HuH-7.5 (cell line): ENCODE results near the gene CYP4F8.
"Not testable (repeated sequence)": the region's sequence is repeated elsewhere in the genome, so short reads cannot be mapped to it uniquely, and the experiment has no call there.

Experiments
- DNase-seq: peaks from one replicate; pipeline ENCODE4 v3.0.0; 2011; ENCODE audit warnings: low spot score

The CYP4F8 gene

DNA sequence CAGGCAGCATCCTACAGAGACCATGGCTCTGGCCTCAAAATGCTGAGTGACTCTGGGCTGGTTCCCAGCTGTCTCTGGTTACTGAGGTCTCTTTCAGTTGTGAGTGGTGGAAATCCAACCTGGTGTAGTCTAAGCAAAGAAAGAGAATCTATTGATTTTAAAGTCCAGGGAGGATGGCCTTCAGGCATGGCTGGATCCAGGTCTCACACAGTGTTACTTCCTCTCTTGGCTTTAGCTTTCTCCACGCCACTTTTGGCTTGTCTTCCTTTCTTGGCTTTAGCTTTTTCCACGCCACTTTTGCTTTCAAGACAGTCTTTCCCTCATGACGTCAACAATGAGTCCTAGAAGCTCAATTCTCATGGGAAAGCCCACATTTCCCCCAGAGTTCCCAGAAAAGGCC, 29.8 kb downstream of the CYP4F8 start:
- DNase-seq = no peak

DNA sequence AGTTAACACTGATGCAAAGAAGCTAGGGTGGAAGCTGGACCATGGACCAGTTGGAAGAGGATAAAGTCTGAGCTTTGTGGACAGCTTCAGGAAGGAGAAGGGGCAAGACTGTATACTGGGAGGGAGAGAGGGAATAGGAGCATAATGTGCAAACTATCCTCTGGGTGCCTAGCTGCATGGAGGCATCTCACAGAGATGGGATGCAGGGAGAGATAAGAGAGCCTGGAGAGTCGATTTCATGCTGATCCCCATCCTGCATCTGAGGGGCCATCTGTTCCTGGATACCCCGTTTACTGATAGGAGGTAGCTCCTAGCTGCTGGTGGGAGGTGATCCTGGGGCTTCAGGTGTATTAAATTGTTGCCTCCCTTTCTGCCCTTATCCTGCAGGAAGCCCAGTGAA, 34.5 kb downstream of the CYP4F8 start:
- DNase-seq = no peak

DNA sequence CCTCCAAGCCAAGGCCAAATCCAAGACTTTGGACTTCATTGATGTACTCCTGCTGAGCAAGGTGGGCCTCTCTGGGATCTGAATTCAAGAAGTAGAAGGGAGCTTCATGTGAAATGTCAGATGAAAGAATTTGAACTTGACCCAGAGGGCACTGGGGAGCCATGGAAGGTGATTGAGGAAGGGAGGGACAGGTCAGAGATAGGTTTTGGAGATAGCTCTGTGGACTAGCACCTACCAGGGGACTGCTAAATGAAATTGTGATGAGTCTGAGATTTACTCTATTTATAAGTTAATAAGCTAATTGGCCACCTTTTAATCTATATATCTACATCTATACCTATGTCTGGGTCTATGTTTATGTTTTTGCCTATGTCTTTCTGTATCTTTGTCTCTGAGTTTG, 35.1 kb downstream of the CYP4F8 start:
- not testable (repeated sequence) for DNase-seq

DNA sequence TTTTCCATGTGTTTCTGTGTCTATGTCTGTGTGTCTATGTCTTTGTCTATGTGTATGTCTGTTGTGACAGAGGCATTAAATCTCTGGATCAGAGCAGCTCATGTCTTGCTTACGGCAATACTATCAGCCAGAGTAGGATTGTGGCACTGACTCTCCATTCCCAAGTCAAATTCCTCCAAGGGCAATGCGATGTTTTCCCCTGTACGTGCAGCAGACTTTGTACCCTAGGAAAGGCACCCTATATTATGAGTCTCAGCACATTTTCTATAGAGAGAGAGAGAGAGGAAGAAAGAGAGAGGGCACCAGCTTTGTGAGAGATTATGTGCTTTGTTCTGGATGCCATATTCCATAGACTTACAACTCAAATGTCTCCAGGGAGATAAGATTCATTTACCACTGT, 36.8 kb downstream of the CYP4F8 start:
- no peak for DNase-seq

DNA sequence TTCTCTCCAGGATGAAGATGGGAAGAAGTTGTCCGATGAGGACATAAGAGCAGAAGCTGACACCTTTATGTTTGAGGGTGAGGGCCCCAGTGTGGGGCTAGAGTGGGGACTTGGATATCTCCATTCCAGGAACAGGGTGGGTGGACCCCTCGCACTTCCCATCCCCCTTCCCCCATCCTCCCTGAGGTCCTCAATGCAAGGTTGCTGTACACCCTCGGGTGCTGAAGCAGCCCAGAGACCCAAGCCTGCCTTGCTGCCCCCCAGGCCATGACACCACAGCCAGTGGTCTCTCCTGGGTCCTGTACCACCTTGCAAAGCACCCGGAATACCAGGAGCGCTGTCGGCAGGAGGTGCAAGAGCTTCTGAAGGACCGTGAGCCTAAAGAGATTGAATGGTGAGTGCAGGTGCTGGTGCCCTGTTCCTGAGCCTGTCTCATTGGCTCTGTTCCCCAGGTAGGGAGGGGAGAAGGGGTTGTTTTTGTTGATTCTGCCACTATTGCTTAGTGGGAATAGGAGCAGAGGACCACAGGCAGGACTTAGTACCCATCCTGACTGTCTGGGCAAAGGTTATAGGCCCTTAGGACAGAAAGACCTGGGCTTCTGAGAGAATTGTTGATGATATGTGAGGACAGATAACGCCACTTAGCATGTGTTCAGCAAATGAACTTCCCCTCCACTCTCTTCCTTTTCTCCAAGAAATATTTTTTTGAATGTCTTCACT, 37.7 kb downstream of the CYP4F8 start:
- DNase-seq = no peak

DNA sequence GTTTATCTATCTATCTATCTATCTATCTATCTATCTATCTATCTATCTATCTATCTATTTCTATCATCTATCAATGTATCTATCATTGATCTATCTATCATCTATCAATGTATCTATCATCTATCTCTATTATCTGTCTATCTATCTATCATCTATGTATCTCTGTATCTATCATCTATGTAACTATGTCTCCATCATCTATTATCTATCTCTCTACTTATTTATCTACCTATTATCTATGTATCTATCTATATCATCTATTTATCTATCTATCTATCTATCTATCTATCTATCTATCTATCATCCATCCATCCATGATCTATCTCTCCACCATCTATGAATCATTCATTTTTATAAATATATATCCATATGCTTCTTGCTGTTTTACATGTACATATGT, 41.4 kb downstream of the CYP4F8 start:
- DNase-seq = no peak

DNA sequence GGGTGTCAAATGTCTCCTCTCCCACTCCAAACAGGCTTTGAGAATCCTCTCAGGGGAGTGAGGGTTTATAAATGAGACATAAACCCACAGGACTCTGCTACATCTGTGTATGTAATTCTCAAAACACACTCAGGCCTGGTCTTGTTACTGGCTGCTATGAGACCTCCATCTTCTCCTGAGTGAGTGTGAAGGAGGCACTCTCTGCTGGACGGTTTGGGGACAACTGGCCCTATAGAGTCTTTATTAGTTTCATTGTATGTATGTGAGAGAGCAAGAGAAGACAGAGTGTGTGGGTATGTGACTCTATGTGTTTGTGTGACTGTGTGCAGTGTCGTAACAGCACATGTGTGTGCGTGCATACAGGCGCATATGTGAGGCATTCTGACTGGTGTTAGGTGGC, 48.2 kb downstream of the CYP4F8 start:
- DNase-seq = no peak

DNA sequence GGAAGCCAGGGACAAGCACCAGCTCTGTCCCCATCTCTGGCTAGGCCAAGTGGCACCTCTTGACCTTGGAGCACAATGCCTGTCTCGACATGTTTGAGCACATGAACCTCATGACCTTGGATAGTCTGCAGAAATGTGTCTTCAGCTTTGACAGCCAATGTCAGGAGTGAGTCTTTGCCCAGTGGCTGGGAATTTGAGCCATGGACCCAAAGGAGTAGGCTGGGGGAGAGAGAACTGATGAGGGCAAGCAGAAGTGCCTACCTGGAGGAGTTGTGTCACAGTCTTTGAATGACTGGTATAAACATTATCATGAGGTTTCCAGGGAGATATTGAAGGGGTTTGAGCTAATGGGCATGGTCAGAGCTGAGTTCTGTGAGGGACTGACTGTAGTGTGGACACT, 51.2 kb downstream of the CYP4F8 start:
- DNase-seq = no peak

DNA sequence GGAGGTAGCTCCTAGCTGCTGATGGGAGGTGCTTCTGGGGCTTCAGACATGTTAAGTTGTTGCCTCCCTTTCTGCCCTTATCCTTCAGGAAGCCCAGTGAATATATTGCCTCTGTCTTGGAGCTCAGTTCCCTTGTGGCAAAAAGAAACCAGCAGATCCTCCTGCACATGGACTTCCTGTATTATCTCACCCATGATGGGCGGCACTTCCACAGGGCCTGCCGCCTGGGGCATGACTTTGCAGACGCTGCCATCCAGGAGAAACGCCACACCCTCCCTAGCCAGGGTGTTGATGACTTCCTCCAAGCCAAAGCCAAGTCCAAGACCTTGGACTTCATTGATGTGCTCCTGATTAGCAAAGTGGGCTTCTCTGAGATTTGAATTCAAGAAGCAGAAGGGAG, 51.9 kb downstream of the CYP4F8 start:
- DNase-seq = no peak

DNA sequence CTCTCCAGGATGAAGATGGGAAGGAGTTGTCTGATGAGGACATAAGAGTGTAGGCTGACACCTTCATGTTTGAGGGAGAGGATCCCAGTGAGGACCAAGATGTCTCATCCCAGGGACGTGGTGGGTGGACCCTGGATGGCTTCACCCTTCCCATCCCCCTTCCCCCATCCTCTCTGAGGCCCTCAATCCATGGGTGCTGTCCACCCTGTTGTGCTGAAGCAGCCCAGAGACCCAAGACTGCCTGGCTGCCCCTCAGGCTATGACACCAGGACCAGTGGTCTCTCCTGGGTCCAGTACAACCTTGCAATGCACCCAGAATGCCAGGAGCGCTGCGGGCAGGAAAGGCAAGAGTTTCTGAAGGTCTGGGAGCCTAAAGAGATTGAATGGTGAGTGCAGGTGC, 54.4 kb downstream of the CYP4F8 start:
- DNase-seq = no peak

DNA sequence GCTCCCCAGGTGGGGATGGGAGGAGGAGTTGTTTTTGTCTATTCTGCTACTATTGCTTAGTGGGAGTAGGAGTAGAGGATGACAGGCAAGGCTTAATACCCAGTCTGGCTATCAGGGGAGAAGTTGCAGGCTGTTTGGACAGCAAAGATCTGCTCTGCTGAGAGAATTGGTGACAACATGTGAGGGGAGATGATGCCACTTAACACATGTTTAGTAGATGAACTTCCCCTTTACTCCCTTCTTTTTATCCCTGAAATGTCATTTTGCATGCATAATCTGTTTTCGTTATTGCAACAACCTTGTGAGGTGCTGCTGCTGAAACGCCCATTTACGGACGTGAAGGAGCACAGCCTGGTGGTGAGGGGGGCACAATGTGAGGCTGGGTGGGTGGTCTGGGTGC, 54.9 kb downstream of the CYP4F8 start:
- DNase-seq = no peak

DNA sequence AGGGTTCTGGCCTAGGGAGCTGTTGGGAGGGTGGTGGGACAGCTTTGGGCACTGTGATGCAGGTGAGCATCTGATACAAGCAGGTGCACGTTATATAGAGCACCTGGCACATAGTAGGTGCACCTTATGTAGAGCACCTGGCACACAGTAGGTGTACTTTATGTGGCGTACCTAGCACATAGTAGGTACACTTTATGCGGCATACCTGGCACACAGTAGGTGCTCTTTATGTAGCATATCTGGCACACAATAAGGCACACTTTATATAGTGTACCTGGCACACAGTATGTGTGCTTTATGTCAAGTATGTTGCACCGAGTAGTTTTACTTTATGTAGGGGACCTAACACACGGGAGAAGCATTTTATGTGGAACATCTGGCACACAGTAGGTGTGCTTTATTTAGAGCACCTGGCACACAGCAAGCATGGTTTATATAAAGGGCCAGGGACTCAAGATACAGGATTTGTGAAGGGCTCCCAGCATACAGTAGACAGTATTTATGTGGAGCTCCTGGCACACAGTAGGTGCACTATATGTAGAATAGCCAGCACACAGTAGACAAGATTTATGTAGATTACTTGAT, 56.3 kb downstream of the CYP4F8 start:
- no peak for DNase-seq

DNA sequence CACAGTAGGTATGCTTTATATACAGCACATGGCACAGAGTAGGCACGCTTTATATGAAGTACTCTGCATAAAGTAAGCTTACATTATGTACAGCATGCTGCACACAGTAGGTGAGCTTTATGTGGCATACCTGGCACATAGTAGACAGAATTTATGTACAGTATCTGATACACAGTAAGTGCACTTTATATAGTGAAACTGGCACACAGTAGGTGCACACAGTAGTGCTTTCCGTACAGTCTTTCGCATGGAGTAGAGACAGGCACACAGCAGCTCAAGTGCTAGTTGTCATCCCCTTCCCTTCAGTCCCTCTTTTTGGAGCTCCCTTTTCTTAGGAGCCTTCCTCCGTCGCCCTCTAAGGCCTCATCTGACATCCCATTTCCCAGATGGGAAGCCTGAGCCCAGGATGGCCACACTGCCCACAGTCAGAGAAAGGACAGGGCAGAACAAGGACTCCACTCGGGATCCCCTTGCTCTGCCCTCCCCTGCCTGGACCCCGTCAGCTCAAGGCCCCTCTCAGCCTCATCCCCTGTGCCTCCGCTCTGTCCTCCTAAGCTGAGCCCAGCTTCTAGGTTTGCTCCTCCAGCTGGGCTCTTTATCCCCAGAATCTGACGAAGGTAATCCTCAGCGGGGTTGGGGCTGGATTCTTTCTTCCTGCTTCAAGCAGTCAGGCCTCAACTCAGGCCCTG, 57.0 kb downstream of the CYP4F8 start:
- no peak for DNase-seq

DNA sequence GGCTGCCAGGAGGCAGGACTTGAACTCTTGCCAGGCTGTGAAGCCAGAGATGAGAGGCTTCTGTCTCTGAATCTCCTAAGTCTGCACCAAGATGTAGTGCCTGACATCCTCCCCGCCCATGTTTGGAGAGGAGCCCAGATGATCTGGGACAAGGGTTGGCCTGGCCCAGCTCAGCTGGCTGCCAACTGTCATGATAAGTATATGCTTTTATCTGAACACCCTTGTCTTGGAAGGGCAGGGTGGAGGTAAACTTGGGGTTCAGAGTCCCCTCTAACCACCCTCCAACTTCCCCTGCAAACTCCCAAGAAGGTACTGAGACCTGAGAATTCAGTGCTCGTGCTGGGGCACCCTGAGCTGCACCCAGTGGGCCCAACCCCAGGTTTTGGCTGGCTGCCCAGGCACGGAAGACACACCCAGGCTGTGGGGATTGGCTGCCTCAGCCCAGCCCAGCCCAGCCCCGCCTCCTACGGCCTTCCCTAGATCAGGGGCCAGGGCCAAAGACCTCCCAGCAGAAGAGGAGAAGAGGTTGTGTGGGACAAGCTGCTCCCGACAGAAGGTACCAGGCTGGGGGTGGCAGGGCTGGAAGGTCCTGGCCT, 57.7 kb downstream of the CYP4F8 start, which contains the start of gene CYP4F12:
TSS of gene CYP4F12 (plus strand) at position 508 of the 596 bp plus-strand sequence. CDS start 443 bp downstream, outside the sequence.
- DNase-seq = peak; percentile 68

DNA sequence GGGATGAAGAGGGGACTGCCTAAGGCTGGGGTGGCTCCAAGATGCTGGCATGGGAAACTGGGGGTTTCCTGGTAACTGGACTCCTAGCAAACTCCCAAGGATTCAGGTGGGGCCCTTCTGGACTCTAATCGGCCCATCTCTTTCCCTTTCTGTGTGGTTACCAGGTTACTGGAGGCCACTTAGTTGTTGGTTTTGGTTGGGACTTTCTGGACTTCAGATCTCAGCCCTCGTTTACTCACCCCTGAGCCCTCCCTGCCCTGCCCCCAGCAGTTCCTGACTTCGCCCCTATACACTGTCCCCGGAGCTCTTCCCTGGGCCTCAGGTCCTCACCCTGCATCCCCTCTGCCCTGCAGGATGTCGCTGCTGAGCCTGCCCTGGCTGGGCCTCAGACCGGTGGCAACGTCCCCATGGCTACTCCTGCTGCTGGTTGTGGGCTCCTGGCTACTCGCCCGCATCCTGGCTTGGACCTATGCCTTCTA, 58.2 kb downstream of the CYP4F8 start:
- peak; percentile 35 for DNase-seq

DNA sequence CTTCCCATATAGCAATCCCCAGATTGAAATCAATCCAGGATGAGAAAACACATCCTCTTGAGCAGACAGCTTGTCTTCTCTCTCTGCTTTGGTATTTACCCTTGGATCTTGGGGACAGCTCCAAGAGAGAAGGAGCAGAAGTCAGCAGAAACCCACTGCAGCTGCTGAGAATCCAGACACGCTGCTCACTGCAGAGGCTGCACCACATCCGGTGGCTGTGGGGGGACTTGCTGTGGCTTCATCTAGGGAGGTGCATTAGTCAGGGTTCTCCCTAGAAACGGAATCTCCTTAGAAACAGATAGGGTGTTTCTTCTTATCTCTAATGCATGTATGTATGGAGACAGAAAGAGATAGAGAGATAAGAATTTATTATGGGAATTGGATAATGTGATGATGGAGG, 60.5 kb downstream of the CYP4F8 start:
- no peak for DNase-seq

DNA sequence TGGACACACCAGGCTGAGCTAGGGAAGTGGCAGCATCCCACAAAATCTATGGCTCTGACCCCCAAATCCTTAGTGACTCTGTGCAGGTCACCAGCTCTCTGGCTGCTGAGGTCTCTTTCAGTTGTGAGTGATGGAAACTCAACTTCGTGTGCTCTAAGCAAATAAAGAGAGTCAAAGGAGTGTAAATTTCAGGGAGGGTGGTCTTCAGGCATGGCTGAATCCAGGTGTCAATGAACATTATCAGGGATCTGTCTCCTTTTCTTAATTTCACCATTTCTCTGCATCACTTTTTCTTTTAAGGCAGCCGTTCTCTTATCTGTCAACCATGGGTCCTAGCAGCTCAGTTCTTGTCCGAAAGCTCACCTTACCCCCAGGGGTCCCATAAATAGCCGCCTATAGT, 64.1 kb downstream of the CYP4F8 start:
- no peak for DNase-seq

DNA sequence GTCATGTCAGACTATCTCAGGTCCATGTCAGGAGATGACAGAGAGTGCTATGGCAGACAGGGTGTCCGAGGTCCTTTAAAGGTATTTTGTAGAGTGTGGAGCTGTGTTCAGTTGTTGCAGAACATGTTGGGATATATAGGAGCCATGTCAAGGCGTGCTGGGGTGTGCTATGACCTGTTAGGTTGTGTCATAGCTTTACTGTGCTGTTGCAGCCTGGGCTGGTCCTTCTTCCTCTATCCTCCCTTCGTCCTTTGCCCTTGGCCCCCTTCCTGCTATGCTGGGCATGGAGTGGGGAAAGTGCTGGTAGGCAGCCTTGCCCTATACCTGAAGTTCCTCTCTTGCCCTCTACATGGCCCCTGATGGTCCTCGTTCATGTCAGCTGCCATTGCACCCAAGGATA, 64.8 kb downstream of the CYP4F8 start:
- not testable (repeated sequence) for DNase-seq
